HT-29 (cell line): ENCODE results near the gene NSDHL. TPM values are rescaled to one million over a fixed set of nuclear protein-coding genes. Genes with fewer than 3 reads are reported as not detected.

Experiments
- DNase-seq: peaks from one replicate; pipeline ENCODE4 v3.0.0-alpha.2; 2015; ENCODE audit warnings: low spot score
- total RNA-seq: library from RNA; depleted of rRNA; stranded (reverse); fragments of >200 nt; shearing (Covaris generic); gene quantifications from 2 replicates; pipeline ENCODE4 v1.2.3, GENCODE V29; 2014

The NSDHL gene
- total RNA-seq, 1 experiment from 2014 or later = 52.6 TPM

- no peak for DNase-seq
Observed at GRCh38 chrX:152844256-152844655, 13.4 kb downstream of the NSDHL start.

- no peak for DNase-seq
Observed at GRCh38 chrX:152845618-152846240, 14.9 kb downstream of the NSDHL start.

- no peak for DNase-seq
Observed at GRCh38 chrX:152847281-152847680, 16.4 kb downstream of the NSDHL start.

- DNase-seq = no peak
Observed at GRCh38 chrX:152850465-152850864, 19.6 kb downstream of the NSDHL start.

GRCh38 chrX:152853986-152854385, 23.1 kb downstream of the NSDHL start:
- no peak for DNase-seq

GRCh38 chrX:152861116-152861515, 30.3 kb downstream of the NSDHL start:
- DNase-seq = no peak

GRCh38 chrX:152861826-152862225, 31.0 kb downstream of the NSDHL start:
- no peak for DNase-seq

GRCh38 chrX:152865232-152865920, 34.5 kb downstream of the NSDHL start:
- DNase-seq = no peak

GRCh38 chrX:152866386-152866785, 35.5 kb downstream of the NSDHL start:
- no peak for DNase-seq

GRCh38 chrX:152869972-152870371, 39.1 kb downstream of the NSDHL start:
- DNase-seq = no peak

GRCh38 chrX:152871260-152871659, 40.4 kb downstream of the NSDHL start:
- no peak for DNase-seq

- no peak for DNase-seq
Observed at GRCh38 chrX:152872522-152872921, 41.7 kb downstream of the NSDHL start.

- DNase-seq = no peak
Observed at GRCh38 chrX:152873361-152873760, 42.5 kb downstream of the NSDHL start.

GRCh38 chrX:152876931-152877840, 46.3 kb downstream of the NSDHL start:
- no peak for DNase-seq

- no peak for DNase-seq
Observed at GRCh38 chrX:152878976-152879755, 48.3 kb downstream of the NSDHL start.

GRCh38 chrX:152881289-152881688, 50.4 kb downstream of the NSDHL start:
- no peak for DNase-seq

- DNase-seq = no peak
Observed at GRCh38 chrX:152884171-152884570, 53.3 kb downstream of the NSDHL start.

GRCh38 chrX:152886716-152887115, 55.9 kb downstream of the NSDHL start:
- DNase-seq = no peak

GRCh38 chrX:152892499-152892898, 61.6 kb downstream of the NSDHL start:
- DNase-seq = no peak

GRCh38 chrX:152892999-152893891, 62.4 kb downstream of the NSDHL start:
- DNase-seq = no peak
